GM12878 (cell line): ENCODE data around the gene OXTR. TPM values are rescaled to one million over a fixed set of nuclear protein-coding genes. Genes with fewer than 3 reads are reported as not detected.

Experiments used
- ATAC-seq: fragments of 200-7000 bp; cut with Tn5 transposase; 3 replicates; pipeline ENCODE4 v1.9.1; 2020; ENCODE audit warnings: mild to moderate bottlenecking, moderate library complexity
- BruUV-seq: library from RNA; stranded (reverse); fragments of 400-500 nt; replicated peaks from 2 replicates; lab custom pipeline; 2021; lab: Mats Ljungman, UMichigan
- CTCF ChIA-PET: fragments of 300-600 bp; sonication (Branson Sonifier 250); formaldehyde crosslinking; extraction: SDS; loops from one replicate; lab custom pipeline; 2021; ENCODE audit warnings: inconsistent platforms; lab: Yijun Ruan, JAX
- POLR2A ChIA-PET: fragments of 350-600 bp; formaldehyde crosslinking; extraction: SDS; loops from one replicate; lab custom pipeline; 2021; ENCODE audit warnings: inconsistent platforms; lab: Charles Lee
- RAD21 ChIA-PET: fragments of 300-600 bp; sonication (Branson Sonifier 250); formaldehyde crosslinking; loops from one replicate; lab custom pipeline; 2023; ENCODE audit warnings: antibody characterized with exemption; ENCODE audit not compliant: unreplicated experiment; lab: Charles Lee
- SMC1A ChIA-PET: fragments of 300-600 bp; sonication (Branson Sonifier 250); formaldehyde crosslinking; loops from one replicate; lab custom pipeline; 2023; ENCODE audit not compliant: unreplicated experiment, uncharacterized antibody; lab: Charles Lee
- DNase-seq: peaks from one replicate; pipeline ENCODE4 v3.0.0-alpha.2; 2011; ENCODE audit warnings: low read depth, low spot score
- FAIRE-seq: peaks from 3 replicates; lab custom pipeline; 2011; peaks lifted over from hg19 to GRCh38; lab: Jason Lieb, UNC
- H2AFZ ChIP-seq: 2 replicates; pipeline ENCODE4 v1.6.0; 2011; ENCODE audit warnings: low read depth, low read length, control low read depth; ENCODE audit not compliant: control insufficient read depth
- H3K27ac ChIP-seq: 2 replicates; pipeline ENCODE4 v1.5.1; 2011; ENCODE audit warnings: control low read depth; ENCODE audit not compliant: control insufficient read depth, insufficient read depth
- H3K27me3 ChIP-seq, 2 experiments: replicated peaks in 1 of 2; 2 replicates each; pipeline versions ENCODE4 v1.6.0 to v1.6.1; 2011; ENCODE audit warnings: low read length in 1 of 2; ENCODE audit not compliant: control insufficient read depth in 2 of 2, insufficient read depth in 2 of 2
- H3K36me3 ChIP-seq, 2 experiments: 2 replicates each; pipeline ENCODE4 v1.5.1; 2011; ENCODE audit warnings: low read length in 1 of 2; ENCODE audit not compliant: control insufficient read depth in 2 of 2, insufficient read depth in 2 of 2
- H3K4me1 ChIP-seq: 2 replicates; pipeline ENCODE4 v1.6.1; 2011; ENCODE audit warnings: mild to moderate bottlenecking, low read length, moderate library complexity, mixed read lengths; ENCODE audit not compliant: control insufficient read depth, insufficient read depth
- H3K4me2 ChIP-seq: 2 replicates; pipeline ENCODE4 v1.6.0; 2011; ENCODE audit warnings: control low read depth; ENCODE audit not compliant: control insufficient read depth, insufficient read depth
- H3K4me3 ChIP-seq: fragments of 200-600 bp; sonication (generic); 2 replicates; pipeline ENCODE4 v1.5.1; 2016
- H3K79me2 ChIP-seq: 2 replicates; pipeline ENCODE4 v1.6.0; 2011; ENCODE audit warnings: low read length; ENCODE audit not compliant: control insufficient read depth, insufficient read depth
- H3K9ac ChIP-seq: 2 replicates; pipeline ENCODE4 v1.8.0; 2011; ENCODE audit warnings: low read length, control low read depth, mixed read lengths; ENCODE audit not compliant: control insufficient read depth, insufficient read depth
- H3K9me3 ChIP-seq: replicated peaks from 3 replicates; pipeline ENCODE4 v1.5.1; 2011; ENCODE audit warnings: mild to moderate bottlenecking, low read length; ENCODE audit not compliant: control insufficient read depth, insufficient read depth
- H4K20me1 ChIP-seq: 2 replicates; pipeline ENCODE4 v1.6.0; 2011; ENCODE audit not compliant: control insufficient read depth, insufficient read depth
- CHD1 ChIP-seq: IDR thresholded peaks from 2 replicates; pipeline ENCODE4 v1.6.1; 2012; ENCODE audit warnings: low read depth, low read length, improper control_type of control experiment
- CTCF ChIP-seq, 3 experiments: IDR thresholded peaks in 2 of 3; conservative IDR thresholded peaks in 1 of 3; 2 replicates each; pipeline ENCODE4 v1.5.1; 2011; ENCODE audit warnings: low read depth in 3 of 3, low read length in 3 of 3, mild to moderate bottlenecking in 3 of 3, control low read depth in 2 of 3, moderate library complexity in 2 of 3, inconsistent platforms in 1 of 3, mixed read lengths in 1 of 3; ENCODE audit not compliant: control insufficient read depth in 2 of 3, insufficient read depth in 1 of 3; ENCODE audit errors: extremely low read depth in 1 of 3
- E2F4 ChIP-seq: IDR thresholded peaks from 2 replicates; pipeline ENCODE4 v1.6.1; 2012; ENCODE audit warnings: low read depth, low read length, improper control_type of control experiment
- MTA2 ChIP-seq: fragments of 450-650 bp; IDR thresholded peaks from 2 replicates; pipeline ENCODE4 v1.6.1; 2016; ENCODE audit warnings: low read depth, mild to moderate bottlenecking, moderate library complexity
- PAX8 ChIP-seq: fragments of 450-650 bp; IDR thresholded peaks from 2 replicates; pipeline ENCODE4 v1.6.1; 2017; ENCODE audit warnings: mild to moderate bottlenecking, moderate library complexity
- PBX3 ChIP-seq: IDR thresholded peaks from 2 replicates; pipeline ENCODE4 v1.6.1; 2011; ENCODE audit warnings: mild to moderate bottlenecking, low read depth, low read length, moderate library complexity; ENCODE audit not compliant: insufficient replicate concordance
- POLR2AphosphoS2 ChIP-seq: IDR thresholded peaks from 2 replicates; pipeline ENCODE4 v1.6.1; 2011; ENCODE audit warnings: low read depth, mild to moderate bottlenecking, low read length, improper control_type of control experiment, moderate library complexity
- RAD51 ChIP-seq: fragments of 450-650 bp; IDR thresholded peaks from 2 replicates; pipeline ENCODE4 v1.6.1; 2016; ENCODE audit warnings: moderate library complexity, mild to moderate bottlenecking, inconsistent platforms
- RCOR1 ChIP-seq: conservative IDR thresholded peaks from 2 replicates; pipeline ENCODE4 v1.6.1; 2012; ENCODE audit warnings: low read depth, low read length, improper control_type of control experiment
- RFX5 ChIP-seq: IDR thresholded peaks from 2 replicates; pipeline ENCODE4 v1.6.1; 2011; ENCODE audit warnings: low read depth, low read length, improper control_type of control experiment
- SIN3A ChIP-seq: IDR thresholded peaks from 2 replicates; pipeline ENCODE4 v1.6.1; 2012; ENCODE audit warnings: low read depth, low read length, improper control_type of control experiment
- SUPT20H ChIP-seq: IDR thresholded peaks from 2 replicates; pipeline ENCODE4 v1.6.1; 2011; ENCODE audit warnings: low read depth, mild to moderate bottlenecking, low read length, moderate library complexity, borderline replicate concordance; ENCODE audit not compliant: control insufficient read depth
- TAF1 ChIP-seq: IDR thresholded peaks from 2 replicates; pipeline ENCODE4 v1.6.1; 2011; ENCODE audit warnings: mild to moderate bottlenecking, low read depth, low read length, borderline replicate concordance
- TCF12 ChIP-seq: IDR thresholded peaks from 2 replicates; pipeline ENCODE4 v1.6.1; 2011; ENCODE audit warnings: low read depth, mild to moderate bottlenecking, low read length
- WRNIP1 ChIP-seq: IDR thresholded peaks from 2 replicates; pipeline ENCODE4 v1.6.1; 2011; ENCODE audit warnings: low read depth, low read length, improper control_type of control experiment, borderline replicate concordance
- ZBTB40 ChIP-seq: fragments of 450-650 bp; IDR thresholded peaks from 2 replicates; pipeline ENCODE4 v1.6.1; 2016; ENCODE audit warnings: mild to moderate bottlenecking, moderate library complexity, borderline replicate concordance
- WGBS: methylation state at CpG from one replicate; pipeline ENCODE4 v1.1.6; 2016; ENCODE audit warnings: low lambda C conversion rate; ENCODE audit not compliant: insufficient replicate concordance, insufficient coverage; ENCODE audit errors: missing lambda C conversion rate; 5-methylcytosine and 5-hydroxymethylcytosine counted together
- in situ Hi-C: fragments of 300-500 bp; cut with MboI; formaldehyde crosslinking; loops from 9 replicates; pipeline ENCODE4 v1.14.3; 2018; ENCODE audit warnings: mixed read lengths
- intact Hi-C: fragments of 100-400 bp; cut with micrococcal nuclease; formaldehyde crosslinking; loops from one replicate; pipeline ENCODE4 v1.14.2; 2022; ENCODE audit not compliant: unreplicated experiment
- polyA plus RNA-seq, 11 experiments: library from polyadenylated mRNA; depleted of rRNA in 4 of 11; unstranded in 6 of 11; stranded (reverse) in 5 of 11; fragments of >200 nt; fragmentation: Nextera tagmentation in 4 of 11; fragmentation: Illumina TruSeq in 1 of 11; extraction: Ambion mirVana in 4 of 11; extraction: Trizol in 1 of 11; gene quantifications; 1 replicate in 1 of 11; 2 replicates in 10 of 11; pipeline versions ENCODE4 v1.2.1 to v1.2.3, GENCODE V29; 2011 to 2016; ENCODE audit warnings: inconsistent platforms in 2 of 11, missing spikeins in 2 of 11, low read depth in 1 of 11
- total RNA-seq, 4 experiments: library from RNA; depleted of rRNA in 3 of 4; stranded (reverse); fragments of >200 nt in 3 of 4; fragmentation: Illumina TruSeq in 1 of 4; extraction: Trizol in 1 of 4; gene quantifications; 2 replicates each; pipeline versions ENCODE4 v1.2.1 to v1.2.3, GENCODE V29; 2013 to 2021

OXTR gene
- total and polyA plus RNA-seq, 10 of the 15 experiments (the other 5 are each of a cell fraction or from before 2014, with no cell fraction given), result 0.43 to 5.9 (median 2.6) TPM

GRCh38 chr3:8752832-8753231, 16.6 kb downstream of the OXTR start:
- DNase-seq (no peak), FAIRE-seq (no peak), ATAC-seq (no peak)
- Histone ChIP-seq H3K79me2 (no peaks in the 10 kb centered on the region), H3K36me3 (no peaks in the 10 kb centered on the region; a peak in 2 of 4 replicates), H3K9me3 (no peaks in the 10 kb centered on the region), H3K4me3 (no peak overlapping the region), H2AFZ (no peak overlapping the region), H3K4me1 (no peaks in the 10 kb centered on the region), H4K20me1 (no peaks in the 10 kb centered on the region), H3K27ac (no peak overlapping the region), H3K27me3 (no peaks in the 10 kb centered on the region), H3K4me2 (no peak overlapping the region), H3K9ac (no peak overlapping the region)
- SMC1A ChIA-PET, result no interaction called here
- POLR2A ChIA-PET, result no interaction called here
- 75% methylated on average over 14 of the region's 14 CpGs for WGBS
- no peak for TF ChIP-seq RCOR1
- no peak for TF ChIP-seq PAX8
- TF ChIP-seq WRNIP1, result no peak
- no peak for TF ChIP-seq MTA2
- TF ChIP-seq CTCF (IDR thresholded peaks at IDR 0.05 in 2 of 3, conservative IDR thresholded peaks at IDR 0.05 in 1 of 3; ENCODE audit: control insufficient read depth in 2 of 3, extremely low read depth in 1 of 3, insufficient read depth in 1 of 3, low read depth in 3 of 3, low read length in 3 of 3), result no peak
- no peak for TF ChIP-seq RFX5
- no peak for TF ChIP-seq PBX3
- no peak for TF ChIP-seq SIN3A
- no peak for TF ChIP-seq SUPT20H
- no peak for TF ChIP-seq POLR2AphosphoS2
- TF ChIP-seq RAD51, result no peak
- no peak for TF ChIP-seq TCF12
- TF ChIP-seq TAF1, result no peak
- no peak for TF ChIP-seq E2F4
- no peak for TF ChIP-seq CHD1
- TF ChIP-seq ZBTB40, result no peak
- no TSS peak for BruUV-seq
- intact Hi-C loops (no loop called here), in situ Hi-C loops (no loop called here)
- RAD21 ChIA-PET, result no interaction called here
- CTCF ChIA-PET, result no interaction called here
